Neural cell (in vitro differentiated cells): ENCODE measurements around the gene HS3ST3B1. TPM values are rescaled to one million over a fixed set of nuclear protein-coding genes. Genes with fewer than 3 reads are reported as not detected.

Experiments
- H2AFZ ChIP-seq: fragments of 200-600, 300-800 bp; sonication (generic), shearing (Covaris generic); 2 replicates; pipeline ENCODE4 v1.6.0; 2014; ENCODE audit warnings: low read depth, mild to moderate bottlenecking, antibody characterized with exemption, low read length, moderate library complexity
- H3F3A ChIP-seq: fragments of 200-600 bp; shearing (Covaris generic); 2 replicates; pipeline ENCODE4 v1.6.1; 2016; ENCODE audit warnings: mild to moderate bottlenecking, moderate library complexity, mixed read lengths, antibody characterized with exemption, low read length; ENCODE audit not compliant: insufficient read depth, poor library complexity, severe bottlenecking
- H3K27ac ChIP-seq: fragments of 200-600, 300-800 bp; sonication (generic), shearing (Covaris generic); 2 replicates; pipeline ENCODE4 v1.5.1; 2014; ENCODE audit warnings: mild to moderate bottlenecking, low read length, moderate library complexity
- H3K27me3 ChIP-seq: fragments of 300-800, 200-600 bp; sonication (generic), shearing (Covaris generic); 2 replicates; pipeline ENCODE4 v1.6.0; 2014; ENCODE audit warnings: mild to moderate bottlenecking, low read depth, low read length, moderate library complexity; ENCODE audit not compliant: insufficient read depth
- H3K36me3 ChIP-seq: fragments of 300-800, 200-600 bp; sonication (generic), shearing (Covaris generic); 2 replicates; pipeline ENCODE4 v1.5.1; 2014; ENCODE audit warnings: mild to moderate bottlenecking, antibody characterized with exemption, low read length, moderate library complexity; ENCODE audit not compliant: insufficient read depth
- H3K4me2 ChIP-seq: fragments of 300-800, 200-600 bp; sonication (generic), shearing (Covaris generic); 2 replicates; pipeline ENCODE4 v1.6.0; 2014; ENCODE audit warnings: mild to moderate bottlenecking, low read length
- H3K4me3 ChIP-seq: fragments of 300-800, 200-600 bp; sonication (generic), shearing (Covaris generic); 2 replicates; pipeline ENCODE4 v1.5.1; 2014; ENCODE audit warnings: mild to moderate bottlenecking, low read length, moderate library complexity
- H3K79me2 ChIP-seq: fragments of 200-600 bp; shearing (Covaris generic); replicated peaks from 2 replicates; pipeline ENCODE4 v1.6.0; 2014; ENCODE audit warnings: mild to moderate bottlenecking, low read length, moderate library complexity; ENCODE audit not compliant: insufficient read depth
- H3K9ac ChIP-seq: fragments of 300-800, 200-600 bp; sonication (generic), shearing (Covaris generic); 2 replicates; pipeline ENCODE4 v1.6.1; 2016; ENCODE audit warnings: mild to moderate bottlenecking, low read length, mixed read lengths
- H3K9me2 ChIP-seq: fragments of 200-600 bp; shearing (Covaris generic); 2 replicates; pipeline ENCODE4 v1.6.1; 2016; ENCODE audit warnings: mild to moderate bottlenecking, low read length, mixed read lengths; ENCODE audit not compliant: insufficient read depth
- H3K9me3 ChIP-seq: fragments of 200-600, 300-800 bp; sonication (generic), shearing (Covaris generic); 2 replicates; pipeline ENCODE4 v1.6.1; 2016; ENCODE audit warnings: mild to moderate bottlenecking, mixed run types, low read length, moderate library complexity, mixed read lengths
- H4K20me1 ChIP-seq: fragments of 200-600 bp; shearing (Covaris generic); 2 replicates; pipeline ENCODE4 v1.6.1; 2016; ENCODE audit warnings: mild to moderate bottlenecking, mixed run types; ENCODE audit not compliant: insufficient read depth
- EP300 ChIP-seq: fragments of 450-650 bp; conservative IDR thresholded peaks from 2 replicates; pipeline ENCODE4 v1.6.1; 2014; ENCODE audit warnings: antibody characterized with exemption, mild to moderate bottlenecking, moderate library complexity; ENCODE audit not compliant: poor library complexity, severe bottlenecking
- EZH2 ChIP-seq: fragments of 200-600, 300-800 bp; shearing (Covaris generic), sonication (generic); IDR thresholded peaks from 2 replicates; pipeline ENCODE4 v1.6.1; 2014; ENCODE audit warnings: antibody characterized with exemption, low read length, borderline replicate concordance, mild to moderate bottlenecking; ENCODE audit not compliant: insufficient read depth, poor library complexity, severe bottlenecking
- MXI1 ChIP-seq: fragments of 450-650 bp; conservative IDR thresholded peaks from 2 replicates; pipeline ENCODE4 v1.6.1; 2014; ENCODE audit warnings: antibody characterized with exemption, mild to moderate bottlenecking; ENCODE audit not compliant: poor library complexity, severe bottlenecking
- POLR2AphosphoS5 ChIP-seq: IDR thresholded peaks from 2 replicates; pipeline ENCODE4 v1.6.1; 2012
- RAD21 ChIP-seq: fragments of 450-650 bp; conservative IDR thresholded peaks from 2 replicates; pipeline ENCODE4 v1.6.1; 2014; ENCODE audit warnings: antibody characterized with exemption, mild to moderate bottlenecking, moderate library complexity
- SMC3 ChIP-seq: fragments of 450-650 bp; conservative IDR thresholded peaks from 2 replicates; pipeline ENCODE4 v1.6.1; 2014; ENCODE audit warnings: antibody characterized with exemption, mild to moderate bottlenecking, moderate library complexity; ENCODE audit not compliant: poor library complexity
- TAF1 ChIP-seq: IDR thresholded peaks from 2 replicates; pipeline ENCODE4 v1.6.1; 2012; ENCODE audit warnings: low read depth
- polyA plus RNA-seq: library from polyadenylated mRNA; depleted of rRNA; stranded (reverse); fragments of >200 nt; gene quantifications from 2 replicates; pipeline ENCODE4 v1.2.3, GENCODE V29; 2014
- TF ChIP-seq, protein P1 (sequence below): fragments of 450-650 bp; IDR thresholded peaks from 2 replicates; pipeline ENCODE4 v1.5.1; 2014; ENCODE audit warnings: antibody characterized with exemption, mild to moderate bottlenecking, moderate library complexity; ENCODE audit not compliant: poor library complexity, severe bottlenecking
- TF ChIP-seq, protein P2 (sequence below): IDR thresholded peaks from 2 replicates; pipeline ENCODE4 v1.6.1; 2012; ENCODE audit warnings: borderline replicate concordance

The HS3ST3B1 gene
- polyA plus RNA-seq, 1 donor from 2014 or later: 0.58 TPM

DNA sequence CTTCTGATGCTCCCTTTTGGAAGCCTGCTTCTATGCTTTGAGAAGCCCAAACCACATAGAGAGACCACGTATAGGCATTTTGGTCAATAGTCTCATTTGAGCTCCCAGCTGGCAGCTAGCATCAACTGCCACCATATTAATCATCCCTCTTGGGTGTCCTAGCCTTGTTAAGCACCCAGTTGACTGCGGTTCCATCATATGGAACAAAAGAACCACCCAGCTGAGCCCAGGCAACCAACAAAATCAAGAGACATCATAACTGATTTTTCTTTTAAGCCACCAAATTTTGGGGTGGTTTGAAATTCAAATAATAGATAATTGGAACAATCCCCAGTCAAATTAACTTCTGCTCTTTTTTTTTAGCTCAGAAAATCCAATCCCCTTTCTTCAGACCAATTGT, 53.9 kb downstream of the HS3ST3B1 start:
- Histone ChIP-seq H3F3A (no peaks in the 10 kb centered on the region), H4K20me1 (no peaks in the 10 kb centered on the region), H3K9me2 (no peaks in the 10 kb centered on the region), H3K27me3 (no peaks in the 10 kb centered on the region), H3K9ac (no peak overlapping the region), H3K27ac (no peak overlapping the region), H2AFZ (no peak overlapping the region), H3K79me2 (no peaks in the 10 kb centered on the region), H3K4me3 (no peak overlapping the region), H3K36me3 (no peaks in the 10 kb centered on the region), H3K9me3 (no peaks in the 10 kb centered on the region), H3K4me2 (no peak overlapping the region)
- TF ChIP-seq MXI1 (no peak), POLR2AphosphoS5 (no peak), EP300 (no peak), TAF1 (no peak), EZH2 (no peak), RAD21 (no peak), SMC3 (no peak)
- TF ChIP-seq, protein P1, sequence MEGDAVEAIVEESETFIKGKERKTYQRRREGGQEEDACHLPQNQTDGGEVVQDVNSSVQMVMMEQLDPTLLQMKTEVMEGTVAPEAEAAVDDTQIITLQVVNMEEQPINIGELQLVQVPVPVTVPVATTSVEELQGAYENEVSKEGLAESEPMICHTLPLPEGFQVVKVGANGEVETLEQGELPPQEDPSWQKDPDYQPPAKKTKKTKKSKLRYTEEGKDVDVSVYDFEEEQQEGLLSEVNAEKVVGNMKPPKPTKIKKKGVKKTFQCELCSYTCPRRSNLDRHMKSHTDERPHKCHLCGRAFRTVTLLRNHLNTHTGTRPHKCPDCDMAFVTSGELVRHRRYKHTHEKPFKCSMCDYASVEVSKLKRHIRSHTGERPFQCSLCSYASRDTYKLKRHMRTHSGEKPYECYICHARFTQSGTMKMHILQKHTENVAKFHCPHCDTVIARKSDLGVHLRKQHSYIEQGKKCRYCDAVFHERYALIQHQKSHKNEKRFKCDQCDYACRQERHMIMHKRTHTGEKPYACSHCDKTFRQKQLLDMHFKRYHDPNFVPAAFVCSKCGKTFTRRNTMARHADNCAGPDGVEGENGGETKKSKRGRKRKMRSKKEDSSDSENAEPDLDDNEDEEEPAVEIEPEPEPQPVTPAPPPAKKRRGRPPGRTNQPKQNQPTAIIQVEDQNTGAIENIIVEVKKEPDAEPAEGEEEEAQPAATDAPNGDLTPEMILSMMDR: no peak
- TF ChIP-seq, protein P2, sequence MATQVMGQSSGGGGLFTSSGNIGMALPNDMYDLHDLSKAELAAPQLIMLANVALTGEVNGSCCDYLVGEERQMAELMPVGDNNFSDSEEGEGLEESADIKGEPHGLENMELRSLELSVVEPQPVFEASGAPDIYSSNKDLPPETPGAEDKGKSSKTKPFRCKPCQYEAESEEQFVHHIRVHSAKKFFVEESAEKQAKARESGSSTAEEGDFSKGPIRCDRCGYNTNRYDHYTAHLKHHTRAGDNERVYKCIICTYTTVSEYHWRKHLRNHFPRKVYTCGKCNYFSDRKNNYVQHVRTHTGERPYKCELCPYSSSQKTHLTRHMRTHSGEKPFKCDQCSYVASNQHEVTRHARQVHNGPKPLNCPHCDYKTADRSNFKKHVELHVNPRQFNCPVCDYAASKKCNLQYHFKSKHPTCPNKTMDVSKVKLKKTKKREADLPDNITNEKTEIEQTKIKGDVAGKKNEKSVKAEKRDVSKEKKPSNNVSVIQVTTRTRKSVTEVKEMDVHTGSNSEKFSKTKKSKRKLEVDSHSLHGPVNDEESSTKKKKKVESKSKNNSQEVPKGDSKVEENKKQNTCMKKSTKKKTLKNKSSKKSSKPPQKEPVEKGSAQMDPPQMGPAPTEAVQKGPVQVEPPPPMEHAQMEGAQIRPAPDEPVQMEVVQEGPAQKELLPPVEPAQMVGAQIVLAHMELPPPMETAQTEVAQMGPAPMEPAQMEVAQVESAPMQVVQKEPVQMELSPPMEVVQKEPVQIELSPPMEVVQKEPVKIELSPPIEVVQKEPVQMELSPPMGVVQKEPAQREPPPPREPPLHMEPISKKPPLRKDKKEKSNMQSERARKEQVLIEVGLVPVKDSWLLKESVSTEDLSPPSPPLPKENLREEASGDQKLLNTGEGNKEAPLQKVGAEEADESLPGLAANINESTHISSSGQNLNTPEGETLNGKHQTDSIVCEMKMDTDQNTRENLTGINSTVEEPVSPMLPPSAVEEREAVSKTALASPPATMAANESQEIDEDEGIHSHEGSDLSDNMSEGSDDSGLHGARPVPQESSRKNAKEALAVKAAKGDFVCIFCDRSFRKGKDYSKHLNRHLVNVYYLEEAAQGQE: no peak

DNA sequence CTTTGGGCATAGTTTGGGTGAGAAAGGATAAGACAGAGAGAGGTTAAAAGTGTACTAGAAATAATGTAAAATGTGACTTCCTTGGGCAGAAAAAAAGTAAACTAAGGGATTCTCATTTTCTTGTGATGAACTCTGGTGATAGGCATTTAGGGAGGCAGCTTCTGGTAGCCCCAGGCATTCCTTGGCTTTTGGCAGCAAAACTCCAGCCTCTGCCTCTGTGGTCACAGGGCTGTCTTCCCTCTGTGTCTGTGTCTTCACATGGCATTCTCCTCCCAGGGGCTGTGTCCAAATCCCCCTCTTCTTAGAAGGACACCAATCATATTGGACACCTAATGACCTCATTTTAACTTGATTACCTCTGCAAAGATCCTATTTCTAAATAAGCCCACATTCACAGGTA, 54.7 kb downstream of the HS3ST3B1 start:
- Histone ChIP-seq H3K9me3 (no peaks in the 10 kb centered on the region), H3K79me2 (no peaks in the 10 kb centered on the region), H2AFZ (no peak overlapping the region), H3K27ac (no peak overlapping the region), H3K4me2 (no peak overlapping the region), H3K4me3 (no peak overlapping the region), H3K27me3 (no peaks in the 10 kb centered on the region), H3K9me2 (no peaks in the 10 kb centered on the region), H3F3A (no peaks in the 10 kb centered on the region), H3K36me3 (no peaks in the 10 kb centered on the region), H3K9ac (no peak overlapping the region), H4K20me1 (no peaks in the 10 kb centered on the region)
- TF ChIP-seq, protein P1: no peak
- no peak for TF ChIP-seq MXI1
- TF ChIP-seq TAF1: no peak
- TF ChIP-seq EZH2: no peak
- no peak for TF ChIP-seq SMC3
- TF ChIP-seq EP300: no peak
